Psoas muscle (tissue), 8 donors: ENCODE results near the gene ANKRD28. TPM values are rescaled to one million over a fixed set of nuclear protein-coding genes. Genes with fewer than 3 reads are reported as not detected.

Source experiments
- ATAC-seq, 4 donors: fragments of 200-7000 bp; cut with Tn5 transposase; one replicate each; pipeline ENCODE4 v1.9.1; 2020; ENCODE audit warnings: moderate library complexity in 3 of 4, mild to moderate bottlenecking in 2 of 4
- DNase-seq, 2 donors: peaks; one replicate each; pipeline ENCODE4 v3.0.0-alpha.2; 2020
- H3K27ac ChIP-seq: fragments of 200-600 bp; one replicate; pipeline ENCODE4 v1.8.0; 2022
- H3K27me3 ChIP-seq, 3 donors: fragments of 200-600 bp in 1 of 3; one replicate each; pipeline versions ENCODE4 v1.6.1 to v1.8.0; 2013 to 2022; ENCODE audit warnings: low read length in 2 of 3, mild to moderate bottlenecking in 2 of 3, moderate library complexity in 1 of 3; ENCODE audit not compliant: insufficient read depth in 3 of 3
- H3K36me3 ChIP-seq, 2 donors: fragments of 200-600 bp in 1 of 2; one replicate each; pipeline versions ENCODE4 v1.6.1 to v1.8.0; 2013 to 2022; ENCODE audit warnings: low read depth in 1 of 2, mild to moderate bottlenecking in 1 of 2, moderate library complexity in 1 of 2; ENCODE audit not compliant: insufficient read depth in 1 of 2
- H3K4me1 ChIP-seq: fragments of 200-600 bp; one replicate; pipeline ENCODE4 v1.8.0; 2022
- H3K4me3 ChIP-seq: fragments of 200-600 bp; one replicate; pipeline ENCODE4 v1.8.0; 2022; ENCODE audit warnings: mild to moderate bottlenecking
- H3K9me3 ChIP-seq: fragments of 200-600 bp; one replicate; pipeline ENCODE4 v1.8.0; 2022
- CTCF ChIP-seq: fragments of 200-600 bp; IDR thresholded peaks from one replicate; pipeline ENCODE4 v1.8.0; 2022; ENCODE audit warnings: antibody characterized with exemption
- WGBS, 3 donors: extraction: QIAGEN DNeasy Blood & Tissue Kit; methylation state at CpG; one replicate each; pipeline versions ENCODE4 v1.1.6 to v1.1.7; 2013; 5-methylcytosine and 5-hydroxymethylcytosine counted together
- intact Hi-C, 2 donors: fragments of 100-400 bp; cut with DNase I; formaldehyde crosslinking; loops; one replicate each; pipeline versions ENCODE4 v1.11.0 to v1.14.2; 2022
- polyA plus RNA-seq, 3 donors: library from polyadenylated mRNA; stranded (reverse); fragments of 200-250 nt; gene quantifications; one replicate each; pipeline ENCODE4 v1.2.3, GENCODE V29; 2013
- total RNA-seq, 4 donors: library from RNA; stranded (reverse); fragmentation: NEBNext Ultra II Directional in 2 of 4; extraction: Animal tissue kit (Norgen Biotek cat#: 25700) in 2 of 4; gene quantifications; one replicate each; pipeline versions ENCODE4 v1.2.1 to v1.2.4, GENCODE V29; 2021 to 2023
- donor health status: healthy with polysubstance abuse.
- donor health status: DM: no; HTN: no; CAD: no; lungs with moderate emphysema.
- donor health status: Bipolar disorder and iron deficiency.
- donor health status: healthy.
- donor health status: DM: yes; HTN: yes; CAD: no.
- donor health status: DM: no; HTN: no; CAD: no.
- donor health status: DM: no; HTN: no; CAD: no.
- donor health status: DM: yes; HTN: yes; CAD: no.

ANKRD28 gene
- total and polyA plus RNA-seq, 7 donors: 32.4 to 90.8 (median 69.3) TPM

DNA sequence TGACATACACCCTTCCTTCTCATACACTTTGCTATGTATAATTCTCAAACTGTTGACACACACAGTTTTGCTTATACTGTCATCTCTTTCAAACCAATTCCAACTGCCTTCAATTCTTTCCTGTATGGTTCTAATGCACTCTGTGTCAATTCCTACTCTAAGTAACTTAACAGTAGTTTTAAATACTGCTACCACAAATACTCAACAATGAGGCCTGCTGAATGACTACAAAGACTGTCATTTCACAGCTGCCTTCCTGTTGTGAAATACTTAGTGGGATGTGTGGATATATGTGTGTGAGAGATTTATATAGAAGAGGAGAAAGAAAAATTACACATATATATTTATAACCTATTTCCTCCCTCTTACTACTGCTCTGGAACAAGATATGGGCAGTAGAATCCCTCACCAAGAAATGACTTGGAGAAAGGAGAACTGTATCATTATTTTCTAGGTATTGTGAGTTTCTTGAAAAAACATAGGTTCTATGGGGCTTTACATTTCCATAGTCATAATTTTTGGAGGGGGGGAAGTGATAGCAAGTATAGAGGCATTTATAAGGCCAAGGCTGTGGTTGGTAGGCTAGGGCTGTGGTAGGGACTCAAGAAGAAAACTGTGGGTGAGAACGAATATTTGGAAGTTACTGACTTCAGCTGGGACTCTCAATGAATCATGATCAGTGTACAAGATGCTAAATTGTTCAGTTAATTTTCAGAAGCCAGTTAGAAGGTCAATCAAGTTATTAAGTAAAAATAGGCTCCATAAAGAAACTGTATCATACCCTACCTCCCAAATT lies 88.7 kb downstream of the ANKRD28 start:
- peak in 3 of 4 donors; percentile 35 to 60 (median 46) for ATAC-seq
- no peaks in the 10 kb centered on the region for H3K4me1 ChIP-seq
- DNase-seq: no peak
- 81 to 96% (median 88%) methylated on average over 1 of the region's 1 CpG for WGBS, 3 donors
- TF ChIP-seq CTCF: no peak
- no peak overlapping the region for H3K27ac ChIP-seq
- no peaks in the 10 kb centered on the region for H3K27me3 ChIP-seq
- H3K9me3 ChIP-seq: no peaks in the 10 kb centered on the region
- intact Hi-C loops: no loop called here
- H3K36me3 ChIP-seq: peaks cover 3 to 85% of the 10 kb centered on the region in 2 donors
- H3K4me3 ChIP-seq: no peak overlapping the region

- no peaks in the 10 kb centered on the region for H3K4me1 ChIP-seq
- no peak for TF ChIP-seq CTCF
- H3K9me3 ChIP-seq: no peaks in the 10 kb centered on the region
- H3K27ac ChIP-seq: no peak overlapping the region
- intact Hi-C loops: no loop called here
- WGBS, 3 donors: 89 to 93% (median 90%) methylated on average over 1 of the region's 1 CpG
- H3K27me3 ChIP-seq: no peaks in the 10 kb centered on the region
- DNase-seq: no peak
- H3K36me3 ChIP-seq: peaks cover 7 to 78% of the 10 kb centered on the region in 2 donors
- no peak for ATAC-seq
- no peak overlapping the region for H3K4me3 ChIP-seq
These were observed 90.0 kb downstream of the ANKRD28 start for GRCh38 chr3:15707779-15708178.

DNA sequence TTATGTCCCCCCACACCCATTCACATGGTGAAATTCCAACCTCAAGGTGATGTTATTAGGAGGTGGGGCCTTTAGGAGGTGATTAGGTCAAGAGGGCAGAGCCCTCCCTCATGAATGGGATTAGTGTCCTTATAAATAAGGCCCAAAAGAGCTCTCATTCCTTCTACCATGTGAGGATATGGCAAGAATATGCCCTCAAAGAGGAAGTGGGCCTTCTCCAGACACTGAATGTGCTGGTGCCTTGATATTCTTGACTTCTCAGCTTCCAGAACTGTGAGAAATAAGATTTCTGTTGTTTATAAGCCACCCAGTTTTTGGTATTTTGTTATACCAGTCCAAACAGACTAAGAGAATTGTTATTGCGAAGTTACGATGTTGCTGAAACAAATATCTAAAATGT lies 94.4 kb downstream of the ANKRD28 start:
- DNase-seq (no peak), ATAC-seq (no peak)
- no peak overlapping the region for H3K4me3 ChIP-seq
- no peaks in the 10 kb centered on the region for H3K27me3 ChIP-seq
- H3K4me1 ChIP-seq: no peaks in the 10 kb centered on the region
- intact Hi-C loops: no loop called here
- TF ChIP-seq CTCF: no peak
- H3K9me3 ChIP-seq: no peaks in the 10 kb centered on the region
- H3K27ac ChIP-seq: no peak overlapping the region
- H3K36me3 ChIP-seq: peaks cover 4 to 41% of the 10 kb centered on the region in 2 donors
- WGBS, 3 donors: 97 to 99% (median 98%) methylated on average over 2 of the region's 2 CpGs

DNA sequence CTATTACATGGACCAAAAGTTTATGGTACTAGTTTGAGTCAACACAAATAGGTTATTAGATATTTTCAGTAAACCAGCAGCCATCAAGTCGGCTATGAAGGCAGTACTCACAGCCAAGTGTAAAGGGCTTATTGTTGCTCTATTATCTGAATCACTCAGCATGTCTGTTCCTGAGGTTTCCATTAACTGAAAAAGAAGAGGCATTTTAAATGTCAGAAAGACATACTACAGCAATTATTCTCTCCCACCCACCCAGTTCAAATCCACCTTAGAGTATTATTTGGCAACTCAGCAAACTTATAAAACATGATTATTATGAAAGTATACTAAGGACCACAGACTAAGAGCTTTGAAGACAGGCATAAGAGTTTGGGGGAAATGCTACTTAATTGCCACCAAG lies 103.2 kb downstream of the ANKRD28 start:
- DNase-seq: no peak
- 70 to 83% (median 71%) methylated on average over 1 of the region's 1 CpG for WGBS, 3 donors
- intact Hi-C loops: no loop called here
- H3K4me1 ChIP-seq: peaks cover 5% of the 10 kb centered on the region
- no peaks in the 10 kb centered on the region for H3K9me3 ChIP-seq
- H3K4me3 ChIP-seq: no peak overlapping the region
- TF ChIP-seq CTCF: no peak
- no peaks in the 10 kb centered on the region for H3K27me3 ChIP-seq
- H3K36me3 ChIP-seq: peaks cover 5 to 70% of the 10 kb centered on the region in 2 donors
- ATAC-seq: no peak
- no peak overlapping the region for H3K27ac ChIP-seq

DNA sequence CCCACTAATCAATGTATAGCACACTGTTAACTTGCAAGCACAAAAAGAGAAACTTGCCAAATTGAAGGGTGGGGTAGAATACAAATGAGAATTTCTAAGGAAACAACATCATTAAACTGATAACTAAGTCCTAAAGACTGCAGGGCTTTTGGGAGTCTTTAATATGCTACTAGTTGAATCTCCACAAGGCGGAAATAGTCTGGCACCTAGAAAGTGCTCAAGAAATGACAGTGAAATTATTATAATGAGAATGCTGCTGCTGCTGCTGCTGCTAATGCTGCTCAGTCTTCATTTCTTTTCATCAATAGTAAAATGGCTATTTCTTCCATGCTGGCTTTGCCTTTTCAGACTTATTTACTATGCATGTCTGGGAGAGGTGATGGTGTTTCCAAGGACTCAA lies 104.4 kb downstream of the ANKRD28 start:
- Histone ChIP-seq H3K27ac (no peak overlapping the region), H3K9me3 (no peaks in the 10 kb centered on the region), H3K4me3 (no peak overlapping the region), H3K36me3 (peaks cover 5 to 83% of the 10 kb centered on the region in 2 donors), H3K27me3 (no peaks in the 10 kb centered on the region), H3K4me1 (peaks cover 5% of the 10 kb centered on the region)
- ATAC-seq (no peak), DNase-seq (no peak)
- intact Hi-C loops: no loop called here
- 0 to 100% (median 57%) methylated on average over 1 of the region's 1 CpG for WGBS, 3 donors
- TF ChIP-seq CTCF: no peak
